GM12892 (cell line): Measurements from ENCODE around the gene FANCF.

Experiments used
- POLR2A ChIP-seq: IDR thresholded peaks from 2 replicates; pipeline ENCODE4 v1.6.1; 2011; ENCODE audit warnings: low read depth, low read length, control low read depth
- POLR2AphosphoS5 ChIP-seq: IDR thresholded peaks from 2 replicates; pipeline ENCODE4 v1.6.1; 2011; ENCODE audit warnings: low read depth, low read length, control low read depth

DNA sequence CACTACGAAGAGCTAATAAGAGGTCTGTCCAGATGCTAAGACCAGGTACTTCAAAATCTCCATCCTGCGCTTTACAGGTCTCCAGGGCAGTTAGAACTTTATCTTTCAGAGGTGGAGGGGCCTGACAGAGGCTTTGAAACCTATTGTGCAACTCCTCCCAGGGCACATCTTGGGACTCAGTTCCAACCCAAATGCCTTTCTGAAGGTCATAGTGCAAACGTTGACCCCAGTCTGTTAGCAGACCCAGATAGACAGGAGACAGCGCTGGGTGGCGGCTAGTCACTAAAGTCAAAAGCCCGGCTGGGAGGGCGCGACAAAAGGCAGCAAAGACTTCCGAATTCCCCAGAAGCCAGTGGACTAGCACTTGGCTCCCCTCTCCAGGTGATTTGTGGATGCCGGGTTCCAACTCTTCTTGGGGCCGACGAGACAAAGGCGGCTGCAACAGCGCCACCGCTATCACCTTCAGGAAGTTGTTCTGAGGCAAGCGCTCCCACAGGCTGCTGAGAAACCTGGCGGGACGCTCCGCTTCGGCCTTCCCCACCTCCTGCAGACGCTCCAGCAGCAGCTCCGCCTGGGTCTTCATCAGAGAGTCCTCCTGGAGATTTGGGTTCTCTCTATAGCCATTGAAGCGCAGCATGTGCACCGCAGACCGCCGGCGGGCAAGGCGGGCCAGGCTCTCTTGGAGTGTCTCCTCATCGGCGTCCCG, 728 bp downstream of the FANCF start:
- no peak for TF ChIP-seq POLR2AphosphoS5
- TF ChIP-seq POLR2A, result no peak; the same call in 1 of the 2 replicates
